ENCODE data around the gene SLITRK6.
"Not testable (repeated sequence)": the region's sequence is repeated elsewhere in the genome, so short reads cannot be mapped to it uniquely, and the experiment has no call there.

SLITRK6 gene, protein sequence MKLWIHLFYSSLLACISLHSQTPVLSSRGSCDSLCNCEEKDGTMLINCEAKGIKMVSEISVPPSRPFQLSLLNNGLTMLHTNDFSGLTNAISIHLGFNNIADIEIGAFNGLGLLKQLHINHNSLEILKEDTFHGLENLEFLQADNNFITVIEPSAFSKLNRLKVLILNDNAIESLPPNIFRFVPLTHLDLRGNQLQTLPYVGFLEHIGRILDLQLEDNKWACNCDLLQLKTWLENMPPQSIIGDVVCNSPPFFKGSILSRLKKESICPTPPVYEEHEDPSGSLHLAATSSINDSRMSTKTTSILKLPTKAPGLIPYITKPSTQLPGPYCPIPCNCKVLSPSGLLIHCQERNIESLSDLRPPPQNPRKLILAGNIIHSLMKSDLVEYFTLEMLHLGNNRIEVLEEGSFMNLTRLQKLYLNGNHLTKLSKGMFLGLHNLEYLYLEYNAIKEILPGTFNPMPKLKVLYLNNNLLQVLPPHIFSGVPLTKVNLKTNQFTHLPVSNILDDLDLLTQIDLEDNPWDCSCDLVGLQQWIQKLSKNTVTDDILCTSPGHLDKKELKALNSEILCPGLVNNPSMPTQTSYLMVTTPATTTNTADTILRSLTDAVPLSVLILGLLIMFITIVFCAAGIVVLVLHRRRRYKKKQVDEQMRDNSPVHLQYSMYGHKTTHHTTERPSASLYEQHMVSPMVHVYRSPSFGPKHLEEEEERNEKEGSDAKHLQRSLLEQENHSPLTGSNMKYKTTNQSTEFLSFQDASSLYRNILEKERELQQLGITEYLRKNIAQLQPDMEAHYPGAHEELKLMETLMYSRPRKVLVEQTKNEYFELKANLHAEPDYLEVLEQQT

DNA sequence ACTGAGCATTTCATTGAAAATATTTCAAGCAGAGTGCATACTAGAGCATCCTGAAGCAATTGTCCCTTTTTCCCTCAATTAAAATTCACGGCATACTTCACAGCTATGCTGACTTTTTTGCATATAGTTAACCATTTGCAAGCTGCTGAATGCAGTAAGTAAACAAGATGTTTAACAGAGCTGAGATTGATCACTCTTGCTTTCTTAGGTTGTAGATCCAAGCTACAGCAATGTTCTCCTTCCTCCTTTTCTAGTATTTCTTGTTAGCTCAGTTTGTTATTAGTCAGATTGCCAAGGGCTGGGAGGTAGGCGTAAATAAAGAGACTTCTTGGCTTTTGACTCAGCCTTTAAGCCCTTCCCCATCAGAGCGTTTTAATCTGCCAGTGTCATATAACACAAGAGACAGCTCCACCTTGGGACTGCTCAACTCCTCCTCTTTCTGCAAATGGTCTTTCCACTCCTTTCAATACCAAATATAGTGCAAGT is at the start of gene SLITRK6:
Gene SLITRK6, minus strand, starts transcription at position 323 of the 486 bp plus-strand sequence. CDS start 2,911 bp downstream, outside the sequence.
- no peak for DNase-seq (ENCODE audit: low read depth in 2 of 2)

DNA sequence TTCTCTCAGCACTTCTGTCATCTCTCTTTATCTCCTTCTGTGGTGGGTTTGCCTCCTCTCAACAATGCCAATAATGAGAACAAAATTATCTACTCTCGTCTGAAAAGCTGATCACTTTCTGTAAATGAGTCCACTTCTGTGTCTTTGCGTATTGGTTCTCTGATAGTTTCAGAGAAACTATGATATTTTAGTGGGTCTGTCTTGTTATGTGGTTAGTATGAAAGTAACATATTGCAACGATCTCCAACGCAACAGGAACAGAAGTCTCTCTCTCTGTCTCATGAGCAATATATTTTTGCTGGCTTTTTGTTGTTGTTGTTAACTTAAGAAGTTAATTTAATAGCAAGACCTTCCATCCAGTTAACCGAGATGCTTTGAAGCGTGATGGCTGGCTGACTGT is 47.8 kb upstream of the SLITRK6 start:
- DNase-seq (ENCODE audit: low read depth in 2 of 2): no peak

DNA sequence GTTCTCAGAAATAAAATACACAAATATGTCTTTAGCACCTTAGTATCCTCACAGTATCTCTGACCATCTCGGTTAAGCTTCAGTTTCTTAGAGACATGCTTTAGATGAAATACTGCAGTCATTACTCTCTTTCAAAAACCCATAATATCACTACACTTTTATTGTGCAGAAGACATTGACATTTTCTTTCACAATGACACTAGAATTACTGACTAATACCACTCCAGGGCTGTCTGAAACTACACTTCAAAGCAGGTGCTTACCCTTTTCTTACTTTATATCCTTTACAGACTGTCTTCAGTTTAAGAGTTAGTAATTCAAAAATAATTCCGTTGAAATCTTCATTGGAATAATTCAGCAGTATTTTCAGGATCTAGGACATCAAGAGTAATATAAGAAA is 42.2 kb upstream of the SLITRK6 start:
- no peak for DNase-seq (ENCODE audit: low read depth in 2 of 2)

DNA sequence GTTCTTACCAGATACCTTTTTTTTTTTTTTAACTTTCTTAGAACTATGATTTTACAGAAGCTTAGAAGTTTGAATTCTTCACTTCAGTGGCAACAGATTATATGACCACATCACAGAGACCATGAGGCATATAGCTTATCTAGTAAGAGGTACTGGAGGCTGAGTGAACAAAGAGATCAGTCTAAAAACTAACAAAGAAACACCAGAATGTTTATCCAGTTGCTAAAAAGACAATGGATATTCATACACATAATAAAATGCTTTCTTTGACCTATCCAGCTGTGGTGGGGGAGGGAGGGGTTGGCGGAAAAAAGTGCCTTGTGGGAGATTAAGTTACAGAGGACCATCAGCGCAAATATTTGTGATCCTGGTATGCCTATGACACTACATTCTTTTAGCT is 34.7 kb upstream of the SLITRK6 start:
- no peak for DNase-seq (ENCODE audit: low read depth in 2 of 2)

DNA sequence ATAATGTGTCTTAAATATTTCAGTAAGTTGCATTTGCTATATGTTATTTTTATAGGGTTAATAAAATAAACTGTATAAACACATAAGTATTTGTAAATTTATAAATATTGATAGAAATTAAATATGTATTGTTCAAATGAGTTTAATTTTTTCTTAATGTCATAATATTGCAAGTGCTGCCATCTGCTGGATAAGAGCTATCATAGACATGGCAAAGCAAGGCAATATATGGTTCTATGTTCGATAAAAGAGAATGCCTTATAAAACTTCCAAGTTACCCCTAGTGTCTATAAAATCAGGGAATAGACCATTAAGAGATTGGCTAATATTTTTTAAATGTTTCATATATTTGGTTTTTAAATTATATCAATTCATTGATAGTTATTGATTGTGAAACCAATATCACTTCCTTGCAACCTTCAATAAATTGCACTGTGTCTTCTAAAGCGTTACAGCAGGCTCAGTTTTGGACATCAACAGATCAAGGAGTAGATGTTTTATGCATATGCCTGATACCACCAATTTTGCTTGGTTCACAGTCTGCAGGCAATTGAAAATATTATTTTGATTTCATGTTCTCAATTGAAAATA is 29.0 kb upstream of the SLITRK6 start:
- DNase-seq (ENCODE audit: low read depth in 2 of 2): no peak

DNA sequence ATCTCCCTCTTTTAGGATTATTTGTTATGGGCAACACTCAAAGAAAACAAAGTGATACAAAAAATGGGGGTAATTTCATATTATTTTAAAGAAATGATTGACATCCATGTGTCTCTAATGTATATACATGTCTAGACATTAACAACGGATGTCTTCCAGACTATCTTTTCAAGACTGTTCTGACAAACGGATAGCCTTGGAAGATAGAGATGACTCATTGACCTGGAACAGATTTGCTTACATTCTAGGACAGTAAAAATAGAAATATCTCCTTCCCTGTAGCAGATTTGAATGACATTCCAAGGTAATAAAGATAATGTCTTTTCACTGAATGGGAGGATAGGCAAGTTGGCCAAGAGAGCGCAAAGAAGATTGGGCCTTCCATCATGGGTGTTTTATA is 26.2 kb upstream of the SLITRK6 start:
- no peak for DNase-seq (ENCODE audit: low read depth in 2 of 2)

DNA sequence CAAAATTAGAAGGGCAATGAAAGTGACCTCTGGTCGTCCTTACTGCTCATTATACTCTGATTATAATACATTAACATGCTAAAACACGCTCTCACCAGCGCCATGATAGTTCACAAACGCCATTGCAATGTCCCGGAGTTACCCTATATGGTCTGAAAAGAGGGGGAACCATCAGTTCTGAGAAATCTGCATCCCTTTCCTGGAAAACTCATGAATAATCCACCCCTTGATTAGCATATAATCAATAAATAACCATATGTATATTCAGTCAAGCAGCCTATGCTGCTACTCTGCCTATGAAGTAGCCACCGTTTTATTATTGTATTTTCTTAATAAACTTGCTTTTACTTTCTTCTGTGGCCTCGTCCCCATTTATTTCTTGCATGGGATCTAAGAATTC is 24.6 kb upstream of the SLITRK6 start:
- no peak for DNase-seq (ENCODE audit: low read depth in 2 of 2)

DNA sequence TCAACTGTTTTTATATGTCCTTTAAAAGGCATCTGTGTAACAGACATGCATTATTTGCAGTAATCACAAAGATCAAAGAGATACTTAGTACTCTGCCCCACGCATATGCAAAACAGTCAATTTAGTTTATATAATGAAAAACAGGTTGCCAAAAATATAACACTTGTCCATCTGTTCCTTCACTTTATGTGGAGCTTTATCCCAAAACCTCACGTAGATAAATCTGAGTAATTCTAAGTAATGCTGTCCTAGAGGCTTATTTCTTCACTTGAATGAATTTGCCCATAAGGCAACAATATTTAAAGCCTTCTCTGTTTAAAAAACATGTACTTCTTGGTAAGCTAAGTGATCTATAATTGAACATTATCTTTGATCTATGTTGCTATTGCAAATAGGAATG is 20.3 kb upstream of the SLITRK6 start:
- no peak for DNase-seq (ENCODE audit: low read depth in 2 of 2)

DNA sequence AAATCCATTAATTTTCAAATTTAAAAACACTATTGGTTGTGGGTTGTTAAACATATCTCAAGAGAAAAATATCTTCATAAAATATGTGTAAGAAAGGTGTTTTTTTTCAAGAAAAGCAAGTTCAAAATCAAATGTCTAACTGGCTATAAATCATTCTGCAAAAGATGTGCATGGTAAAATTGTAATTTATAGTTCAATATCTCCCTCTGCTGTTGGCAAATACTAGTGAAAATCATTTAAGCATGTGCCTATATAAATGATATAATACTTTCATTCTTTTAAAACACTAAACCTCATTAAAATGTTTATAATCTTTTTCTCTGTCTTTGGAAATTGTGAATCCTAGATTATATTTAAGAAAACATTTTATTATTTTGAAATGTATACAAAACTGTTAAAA is 17.2 kb upstream of the SLITRK6 start:
- DNase-seq (ENCODE audit: low read depth in 2 of 2): no peak

DNA sequence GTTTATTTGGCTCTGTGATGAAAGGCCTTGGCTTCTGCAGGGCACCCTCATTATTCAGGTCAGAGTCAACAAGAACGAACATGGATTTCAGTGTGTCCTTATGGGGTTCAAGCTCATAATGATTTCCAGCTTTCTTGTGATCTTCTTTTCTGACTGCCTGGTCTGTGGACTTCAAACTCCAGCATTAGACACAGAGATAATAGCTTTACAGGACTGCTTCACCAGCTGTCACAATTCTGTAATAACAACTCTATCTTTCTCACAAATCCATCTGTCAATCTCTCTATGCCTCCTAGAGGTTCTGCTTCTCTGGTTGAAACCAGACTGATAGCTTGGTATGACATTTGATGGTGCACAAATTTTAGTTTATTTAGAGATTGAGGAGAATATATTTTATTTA is 13.1 kb upstream of the SLITRK6 start:
- DNase-seq (ENCODE audit: low read depth in 2 of 2): no peak

DNA sequence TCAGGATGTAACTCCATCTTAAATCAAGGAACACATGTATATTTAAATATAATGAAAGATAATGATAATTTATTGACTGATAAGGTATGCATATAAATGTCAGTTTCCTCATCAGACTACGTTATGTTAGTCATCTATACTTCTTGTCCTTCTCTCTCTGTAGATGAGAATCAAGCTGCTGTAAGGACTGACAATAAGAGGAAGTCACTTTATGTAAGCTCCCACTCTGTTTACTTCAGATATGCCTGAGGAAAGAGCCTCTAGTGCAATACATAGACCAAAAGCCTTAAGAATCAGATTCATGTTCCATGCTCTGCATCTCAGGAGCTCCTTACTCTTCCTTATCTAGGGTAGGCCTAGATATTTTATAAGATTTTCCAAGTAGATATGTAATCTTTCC is 9.6 kb upstream of the SLITRK6 start:
- no peak for DNase-seq (ENCODE audit: low read depth in 2 of 2)

DNA sequence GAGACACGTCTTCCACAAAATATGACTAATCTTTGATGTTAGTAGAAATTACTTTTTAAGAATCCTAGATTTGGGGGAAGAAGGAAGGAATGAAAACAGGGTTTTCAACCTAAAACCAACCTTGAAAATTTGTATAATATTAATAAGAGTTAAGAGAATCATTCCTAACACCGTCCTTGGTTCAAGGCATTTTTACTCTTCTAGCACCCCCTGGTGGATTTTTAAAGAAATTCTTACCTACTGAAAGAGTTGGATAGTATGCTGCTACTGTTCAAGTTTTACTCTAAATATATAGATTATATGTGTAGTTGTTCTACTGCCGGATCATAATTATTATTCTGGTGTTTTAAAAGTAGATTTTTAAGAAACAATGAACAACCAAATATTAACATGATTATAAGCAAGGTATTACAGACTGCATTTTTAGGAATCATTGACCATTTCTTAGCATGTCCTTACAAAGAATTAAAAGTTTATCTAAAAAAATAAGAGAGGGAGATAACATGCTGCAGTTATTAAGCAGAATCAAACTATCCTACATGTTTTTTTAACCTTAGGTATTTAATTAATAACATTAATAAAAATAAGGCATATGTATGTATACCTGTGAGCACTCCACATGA is 7.4 kb upstream of the SLITRK6 start:
- DNase-seq (ENCODE audit: low read depth in 2 of 2): no peak

DNA sequence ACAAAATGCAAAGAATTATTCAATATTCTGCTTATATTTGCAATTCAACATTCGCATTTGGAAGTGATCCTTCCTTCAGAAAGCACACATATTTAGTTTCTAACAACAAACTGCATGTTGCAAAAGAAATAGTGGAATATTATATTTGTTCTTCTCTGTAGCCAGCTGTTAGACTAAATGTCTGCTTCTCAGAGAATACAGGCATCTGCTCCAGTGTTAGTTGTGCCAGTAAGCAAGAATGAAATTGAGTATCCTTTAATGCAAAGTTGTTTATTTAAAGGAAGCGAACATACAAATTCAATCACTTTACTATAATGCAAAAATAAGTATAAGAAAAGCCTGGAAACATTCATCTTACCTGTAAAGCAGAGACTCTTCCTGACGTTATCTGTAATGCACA is 663 bp downstream of the SLITRK6 start:
- DNase-seq (ENCODE audit: low read depth in 2 of 2): no peak

DNA sequence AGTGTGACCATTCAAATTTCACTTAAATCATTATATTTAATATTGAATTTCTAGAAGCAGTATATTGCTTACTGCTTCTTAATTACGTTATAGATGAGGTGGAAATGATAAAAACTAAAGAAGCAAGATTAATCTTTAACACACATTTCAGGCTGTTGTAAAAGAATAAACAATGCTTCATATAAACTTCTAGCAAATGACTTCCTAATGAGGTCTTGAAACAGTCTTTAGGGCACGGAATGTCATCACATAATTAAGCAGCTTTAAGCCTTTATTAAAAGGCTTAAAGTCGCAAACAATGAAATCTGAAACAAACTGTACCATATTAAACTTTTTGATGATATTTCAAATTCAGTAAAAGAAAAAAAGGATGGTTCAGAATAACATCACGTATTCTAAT is 1.9 kb downstream of the SLITRK6 start:
- DNase-seq (ENCODE audit: low read depth in 2 of 2): no peak

DNA sequence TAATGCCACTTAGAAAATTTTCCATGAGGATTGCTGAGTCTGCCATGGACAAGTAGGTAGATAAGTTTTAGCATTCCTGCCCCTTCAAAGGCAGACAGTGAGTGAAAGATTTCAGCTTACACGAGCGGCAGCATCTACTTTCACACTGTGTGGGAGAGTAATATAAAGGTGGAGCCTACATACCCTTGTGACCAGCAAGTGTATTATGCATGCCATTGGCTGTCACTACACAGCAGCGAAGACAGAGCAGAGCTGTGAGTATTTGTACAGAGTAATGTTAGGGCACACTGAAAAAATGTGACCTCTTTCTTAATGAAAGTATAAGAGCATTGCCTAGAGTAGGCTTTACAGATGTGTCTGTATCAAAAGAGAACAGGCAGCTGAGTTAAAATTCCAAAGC is 14.0 kb downstream of the SLITRK6 start:
- no peak for DNase-seq (ENCODE audit: low read depth in 2 of 2)

DNA sequence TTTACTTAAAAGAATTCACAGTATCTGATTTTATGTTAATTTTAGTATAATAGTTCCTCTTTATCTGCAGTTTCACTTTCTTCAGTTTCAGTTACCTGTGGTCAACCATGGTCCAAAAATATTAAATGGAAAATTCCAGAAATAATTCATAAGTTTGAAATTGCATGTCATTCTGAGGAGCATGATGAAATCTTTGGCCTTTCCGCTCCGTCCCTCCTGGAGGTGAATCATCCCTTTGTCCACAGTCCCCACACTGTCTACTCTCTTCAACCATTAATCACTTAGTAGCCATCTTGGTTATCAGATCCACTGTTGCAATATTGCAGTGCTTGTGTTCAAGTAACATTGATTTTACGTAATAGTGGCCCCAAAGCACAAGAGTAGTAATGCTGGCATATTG is 26.9 kb downstream of the SLITRK6 start:
- no peak for DNase-seq (ENCODE audit: low read depth in 2 of 2)

DNA sequence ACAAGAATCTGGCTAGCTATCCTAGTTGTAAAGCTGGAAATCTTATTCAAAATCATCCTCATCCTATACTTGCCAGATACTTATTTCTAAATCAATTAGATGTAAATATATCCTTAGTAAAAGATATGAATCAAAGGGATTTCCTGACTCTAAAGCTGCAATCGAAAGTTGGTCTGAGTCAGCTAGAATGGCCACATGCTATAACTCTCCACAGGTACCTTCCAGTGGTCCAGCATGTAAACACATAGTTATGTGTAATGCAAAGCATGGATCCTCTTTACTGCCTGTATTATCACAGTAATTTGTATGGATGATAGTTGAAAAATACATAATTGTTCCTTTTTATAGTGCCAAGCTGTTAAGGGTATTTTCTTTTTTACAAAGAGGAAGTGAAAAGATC is 27.4 kb downstream of the SLITRK6 start:
- no peak for DNase-seq (ENCODE audit: low read depth in 2 of 2)

DNA sequence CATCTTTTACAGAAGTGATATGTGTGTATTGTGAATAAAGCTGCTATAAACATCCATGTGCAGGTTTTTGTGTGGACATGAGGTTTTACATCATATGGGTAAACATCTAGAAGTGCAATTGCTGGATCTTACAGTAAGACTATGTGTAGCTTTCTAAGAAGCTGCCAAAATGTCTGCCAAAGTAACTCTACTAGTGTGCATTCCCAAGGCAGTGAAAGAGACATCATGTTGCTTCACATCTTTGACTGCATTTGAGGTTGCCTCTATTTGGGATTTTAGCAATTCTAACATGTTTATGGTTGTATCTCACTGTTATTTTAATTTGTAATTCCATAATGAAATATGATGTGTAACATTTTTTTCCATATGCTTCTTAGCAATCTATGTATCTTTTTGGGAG is 30.3 kb downstream of the SLITRK6 start:
- no peak for DNase-seq (ENCODE audit: low read depth in 2 of 2)

DNA sequence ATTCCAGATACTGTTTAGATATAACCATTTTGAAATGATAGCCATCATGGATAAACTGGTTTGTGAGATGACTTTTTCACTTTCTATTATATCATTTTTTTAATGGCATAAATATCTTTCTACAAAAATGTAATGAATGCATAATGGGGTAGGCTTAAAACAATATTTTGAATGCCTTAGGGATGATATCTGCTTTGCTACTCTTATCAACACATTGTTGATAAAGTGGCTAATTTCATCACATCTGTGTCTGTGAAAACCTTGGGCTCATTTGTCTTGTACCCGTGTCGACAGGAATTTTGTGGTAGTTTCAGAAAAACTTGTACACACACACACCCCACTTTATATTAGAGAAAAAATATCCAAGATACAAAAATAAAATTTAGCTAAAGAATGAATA is 44.1 kb downstream of the SLITRK6 start:
- DNase-seq (ENCODE audit: low read depth in 2 of 2): no peak

DNA sequence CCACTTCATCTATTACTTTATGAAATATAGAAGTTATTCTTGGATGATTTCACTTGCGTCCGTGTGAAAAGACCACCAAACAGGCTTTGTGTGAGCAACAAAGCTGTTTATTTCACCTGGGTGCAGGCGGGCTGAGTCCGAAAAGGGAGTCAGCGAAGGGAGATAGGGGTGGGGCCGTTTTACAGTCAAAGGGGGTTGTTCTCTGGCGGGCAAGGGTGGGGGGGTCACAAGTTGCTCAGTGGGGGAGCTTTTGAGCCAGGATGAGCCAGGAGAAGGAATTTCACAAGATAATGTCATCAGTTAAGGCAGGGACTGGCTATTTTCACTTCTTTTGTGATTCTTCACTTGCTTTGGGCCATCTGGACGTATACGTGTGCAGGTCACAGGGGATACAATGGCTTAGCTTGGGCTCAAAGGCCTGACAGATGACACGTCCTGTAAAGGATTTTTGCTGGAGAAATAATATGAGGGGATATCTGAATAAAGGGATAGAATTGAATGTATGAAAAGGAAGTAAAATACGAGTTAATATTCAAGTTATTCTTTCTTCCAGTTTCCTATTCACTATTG is 55.9 kb downstream of the SLITRK6 start:
- DNase-seq (ENCODE audit: low read depth in 2 of 2): not testable (repeated sequence)

Data from stimulated activated CD8-positive, alpha-beta memory T cell treated with anti-CD3 and anti-CD28 coated beads, Interleukin-15, amount 100 ng/mL, for 48 hours (primary cell).